Ammon's horn (tissue), 1 donor: ENCODE data around the gene BCAS1.
A peak's percentile ranks its signal among the peaks of the same experiment; 100 is the strongest.

ENCODE experiments used
- DNase-seq: peaks from one replicate; pipeline ENCODE4 v3.0.0-alpha.2; 2016; ENCODE audit warnings: low spot score

The BCAS1 gene

DNA sequence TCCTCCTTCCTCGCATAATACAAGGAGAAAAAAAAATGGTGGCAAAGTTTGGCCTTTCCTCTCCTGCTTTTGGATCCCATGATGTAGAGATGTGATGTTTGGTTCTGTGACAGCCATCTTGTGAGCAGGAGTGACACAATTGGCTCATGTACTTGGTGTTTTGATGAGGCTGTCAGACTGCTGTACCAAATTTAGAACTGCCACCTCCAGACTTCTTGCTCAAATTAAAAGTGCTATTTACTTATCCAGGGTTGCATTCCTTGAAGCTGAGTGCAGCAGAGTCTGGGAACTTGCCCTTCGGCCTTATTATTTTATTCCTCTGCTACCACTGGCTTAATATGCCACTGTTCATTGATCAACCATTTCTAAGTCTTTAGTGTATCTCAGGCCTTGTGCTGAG lies 21.9 kb downstream of the BCAS1 start:
- DNase-seq: no peak

DNA sequence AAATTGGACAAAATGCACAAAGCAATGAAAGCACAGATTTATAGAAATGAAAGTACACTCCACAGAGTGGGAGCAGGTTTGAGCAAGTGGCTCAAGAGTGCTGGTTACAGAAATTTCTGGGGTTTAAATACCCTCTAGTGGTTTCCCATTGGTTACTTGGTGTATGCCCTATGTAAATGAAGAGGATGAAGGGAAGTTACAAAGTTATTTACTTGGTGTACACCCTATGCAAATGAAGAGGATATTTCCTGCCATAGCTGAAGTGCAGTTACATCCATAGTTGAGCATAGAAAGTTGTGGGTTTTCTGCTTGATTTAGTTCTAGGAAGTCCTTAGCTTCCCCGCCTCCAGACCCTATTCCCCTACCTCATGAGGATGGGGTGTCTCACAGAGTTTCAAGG lies 22.7 kb downstream of the BCAS1 start:
- DNase-seq: no peak

DNA sequence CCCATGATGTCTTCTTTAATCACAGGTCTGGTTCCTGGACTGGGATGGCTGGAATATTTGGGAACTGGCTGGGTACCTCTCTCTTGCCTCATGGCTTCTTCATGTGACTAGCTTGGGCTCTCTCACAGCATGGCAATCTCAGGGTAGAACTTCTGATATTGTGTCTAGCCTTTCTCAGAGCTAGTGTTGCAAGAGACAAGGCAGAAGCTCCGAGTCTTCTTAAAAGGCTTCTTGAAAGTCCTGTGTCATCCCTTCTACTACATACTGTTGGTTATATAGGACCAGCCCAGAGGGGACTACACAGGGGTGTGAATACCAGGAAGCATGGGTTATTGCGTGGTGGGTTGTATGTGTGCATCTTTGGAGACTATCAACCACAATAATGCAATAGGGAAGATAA lies 23.3 kb downstream of the BCAS1 start:
- no peak for DNase-seq

DNA sequence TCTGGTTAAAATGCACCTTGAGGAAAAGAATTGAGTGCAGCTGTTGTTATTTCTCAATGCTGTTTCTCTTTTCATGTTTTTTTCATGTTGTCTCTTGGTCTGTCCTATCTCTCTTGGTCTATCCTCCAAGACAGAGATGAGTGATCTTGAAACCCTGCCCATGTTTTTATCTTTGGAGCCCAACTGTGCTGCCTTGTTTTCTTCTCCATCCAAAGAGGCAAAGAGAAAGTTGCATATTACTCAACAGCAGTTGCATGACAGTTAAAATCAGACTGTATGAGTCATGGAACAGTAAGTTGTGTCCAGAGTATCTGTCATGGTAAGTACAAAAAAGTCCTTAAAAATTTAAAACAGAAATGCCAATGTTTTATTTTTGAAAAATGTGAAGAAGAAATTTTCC lies 26.2 kb downstream of the BCAS1 start:
- DNase-seq: no peak

DNA sequence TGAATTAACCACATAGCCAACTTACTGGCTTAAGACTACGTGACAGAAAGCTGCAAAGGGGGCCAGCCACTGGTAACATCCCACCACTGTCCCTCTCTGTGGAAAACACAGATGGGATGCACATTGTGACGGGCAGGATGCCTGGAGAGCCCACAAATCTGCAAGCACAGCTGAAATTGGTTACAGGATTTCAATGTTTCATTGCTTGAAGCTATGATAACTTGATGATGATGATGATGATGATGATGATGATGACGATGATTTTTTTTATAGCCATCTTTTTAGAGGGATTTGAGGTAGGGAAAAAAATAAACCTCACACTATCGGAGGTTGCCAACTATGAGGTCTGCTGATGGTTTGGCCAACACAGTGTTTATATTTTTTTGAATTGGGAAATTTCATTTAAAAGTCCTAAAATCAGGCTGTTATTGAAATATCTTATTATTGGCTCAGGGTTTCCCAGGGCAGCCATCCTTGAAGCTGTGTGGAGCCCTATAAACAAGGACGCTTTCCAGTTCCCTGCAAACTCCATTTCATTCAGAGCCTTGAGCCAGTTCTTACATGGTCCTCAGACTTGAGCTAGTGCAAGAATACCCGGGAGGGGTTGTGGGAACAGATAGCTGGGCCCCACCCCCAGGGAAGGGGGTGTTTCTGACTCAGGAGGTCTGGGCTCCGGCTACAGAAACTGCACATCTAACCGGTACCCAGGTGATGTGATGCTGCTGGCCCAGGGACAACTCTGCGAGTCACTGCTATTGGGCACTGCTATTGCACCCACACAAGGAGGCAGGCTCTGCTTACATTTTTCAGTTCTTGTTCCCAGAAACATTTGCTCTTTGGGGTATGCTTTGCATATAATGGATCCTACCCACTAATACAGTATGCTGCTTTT lies 27.1 kb downstream of the BCAS1 start:
- DNase-seq: no peak

DNA sequence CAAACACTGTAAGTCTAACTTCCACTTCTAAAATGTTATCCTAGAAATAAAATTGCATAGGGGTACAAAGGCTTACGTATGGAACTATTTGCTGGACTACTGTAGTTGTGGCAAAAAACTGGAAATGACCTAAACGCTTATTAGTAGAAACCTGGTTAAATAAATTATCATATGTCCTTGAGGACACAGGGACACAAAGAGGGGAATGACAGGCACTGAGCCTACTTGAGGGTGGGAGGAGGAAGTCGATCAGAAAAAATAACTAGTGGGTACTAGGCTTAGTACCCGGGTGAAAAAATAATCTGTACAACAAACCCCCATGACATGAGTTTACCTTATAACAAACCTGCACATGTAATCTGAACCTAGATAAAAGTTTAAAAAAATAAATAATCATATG lies 28.4 kb downstream of the BCAS1 start:
- DNase-seq: no peak

DNA sequence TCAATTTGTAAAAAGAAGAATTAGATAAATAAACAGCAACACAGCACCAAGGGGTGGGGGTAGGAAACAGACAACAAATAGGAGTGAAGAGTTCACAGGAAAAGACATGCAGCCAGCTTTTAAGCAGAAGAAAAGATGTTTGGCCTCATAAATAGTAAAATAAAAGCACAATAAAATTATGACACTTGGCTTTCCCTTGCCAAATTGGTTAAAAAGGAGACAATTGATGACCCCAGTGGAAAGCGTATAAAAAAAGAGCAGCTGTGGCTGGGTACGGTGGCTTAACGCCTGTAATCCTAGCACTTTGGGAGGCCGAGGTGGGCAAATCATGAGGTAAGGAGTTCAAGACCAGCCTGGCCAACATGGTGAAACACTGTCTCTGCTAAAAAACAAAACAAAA lies 29.1 kb downstream of the BCAS1 start:
- DNase-seq: no peak

DNA sequence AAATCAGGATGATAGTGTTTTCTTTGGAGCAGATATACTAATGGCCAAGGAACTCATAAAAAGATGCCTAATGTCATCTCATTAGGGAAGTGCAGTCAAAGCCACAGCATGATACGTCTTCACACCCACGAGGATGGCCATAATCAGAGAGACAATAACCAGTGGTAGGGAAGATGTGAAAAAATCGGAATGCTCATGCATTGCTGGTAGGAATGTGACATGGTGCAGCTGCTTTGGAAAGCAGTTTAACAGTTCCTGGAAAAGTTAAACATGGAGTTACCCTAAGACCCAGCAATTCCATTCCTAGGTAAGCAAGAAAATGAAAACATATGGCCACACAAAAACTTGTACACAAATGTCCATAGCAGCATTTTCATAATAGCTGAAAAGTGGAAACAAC lies 29.9 kb downstream of the BCAS1 start:
- DNase-seq: no peak

DNA sequence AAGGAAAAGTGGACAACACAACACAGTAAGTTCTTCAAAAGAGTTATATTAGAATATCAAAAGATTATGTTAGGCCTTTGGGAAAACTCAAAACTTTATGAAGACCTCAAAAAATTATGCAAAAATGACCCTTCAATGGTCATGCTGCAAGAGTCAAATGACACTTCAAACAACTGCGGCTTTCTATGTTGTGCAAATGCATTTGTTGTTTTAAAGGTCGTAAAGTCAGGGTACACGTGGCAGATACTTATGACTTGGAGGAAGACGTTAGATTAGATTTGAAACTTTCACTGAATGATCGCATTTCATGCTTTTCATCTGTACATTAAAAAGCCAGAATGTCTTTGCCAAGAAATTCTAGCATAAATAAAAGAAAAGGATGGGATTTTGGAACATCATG lies 31.4 kb downstream of the BCAS1 start:
- no peak for DNase-seq

DNA sequence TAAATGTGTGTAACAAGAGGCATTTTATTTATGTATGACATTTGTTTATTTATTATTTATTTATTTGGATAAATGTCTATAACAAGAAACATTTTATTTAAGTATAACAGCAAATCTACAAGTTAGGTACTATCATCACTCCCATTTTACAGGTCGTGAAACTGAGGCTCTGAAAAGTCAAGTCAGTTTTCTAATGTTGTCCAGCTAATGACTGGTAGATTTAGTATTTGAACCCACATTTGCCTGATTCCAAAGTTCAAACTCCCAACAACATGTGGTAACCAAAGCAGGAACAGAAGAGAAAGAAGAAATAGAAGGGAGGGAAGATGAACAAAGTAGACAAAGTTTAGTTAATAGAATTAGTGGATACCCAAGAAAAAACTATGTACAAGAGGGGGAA lies 32.9 kb downstream of the BCAS1 start:
- no peak for DNase-seq

DNA sequence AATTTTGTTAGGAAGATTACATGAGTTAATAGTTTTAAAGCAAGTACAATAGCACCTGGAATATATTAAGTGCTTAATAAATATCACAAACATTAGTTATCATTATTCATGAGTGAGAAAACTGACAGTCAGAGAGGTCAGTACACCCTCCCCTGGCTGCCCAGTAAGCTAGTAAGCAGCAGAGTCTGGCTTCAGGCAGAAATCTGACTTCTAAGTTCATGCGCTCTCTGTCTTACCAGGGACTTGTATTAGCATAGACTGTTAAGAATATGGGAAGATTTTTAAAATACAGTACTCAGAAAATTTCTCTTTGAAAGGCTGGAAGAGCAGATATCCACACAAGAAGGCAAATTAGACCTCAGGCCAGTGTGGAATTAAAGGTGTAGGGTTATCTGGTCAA lies 40.8 kb downstream of the BCAS1 start:
- no peak for DNase-seq

DNA sequence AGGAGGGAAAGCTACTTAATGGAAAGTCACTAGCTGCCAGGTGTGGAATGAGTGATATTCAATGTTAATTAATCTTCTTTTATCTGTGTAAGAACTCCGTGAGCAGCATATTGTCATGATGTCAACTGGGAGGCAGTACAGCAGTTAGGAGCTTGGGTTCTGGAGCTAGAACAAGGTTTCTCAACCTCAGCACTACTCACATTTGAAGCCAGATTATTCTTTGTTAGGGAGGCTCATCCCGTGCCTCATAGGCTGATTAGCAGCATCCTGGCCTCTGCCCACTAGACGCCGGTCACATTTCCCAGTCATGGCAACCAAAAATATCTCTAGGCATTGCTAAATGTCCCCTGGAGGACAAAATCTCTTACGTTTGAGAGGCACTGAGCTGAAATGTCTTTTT lies 41.2 kb downstream of the BCAS1 start:
- no peak for DNase-seq

DNA sequence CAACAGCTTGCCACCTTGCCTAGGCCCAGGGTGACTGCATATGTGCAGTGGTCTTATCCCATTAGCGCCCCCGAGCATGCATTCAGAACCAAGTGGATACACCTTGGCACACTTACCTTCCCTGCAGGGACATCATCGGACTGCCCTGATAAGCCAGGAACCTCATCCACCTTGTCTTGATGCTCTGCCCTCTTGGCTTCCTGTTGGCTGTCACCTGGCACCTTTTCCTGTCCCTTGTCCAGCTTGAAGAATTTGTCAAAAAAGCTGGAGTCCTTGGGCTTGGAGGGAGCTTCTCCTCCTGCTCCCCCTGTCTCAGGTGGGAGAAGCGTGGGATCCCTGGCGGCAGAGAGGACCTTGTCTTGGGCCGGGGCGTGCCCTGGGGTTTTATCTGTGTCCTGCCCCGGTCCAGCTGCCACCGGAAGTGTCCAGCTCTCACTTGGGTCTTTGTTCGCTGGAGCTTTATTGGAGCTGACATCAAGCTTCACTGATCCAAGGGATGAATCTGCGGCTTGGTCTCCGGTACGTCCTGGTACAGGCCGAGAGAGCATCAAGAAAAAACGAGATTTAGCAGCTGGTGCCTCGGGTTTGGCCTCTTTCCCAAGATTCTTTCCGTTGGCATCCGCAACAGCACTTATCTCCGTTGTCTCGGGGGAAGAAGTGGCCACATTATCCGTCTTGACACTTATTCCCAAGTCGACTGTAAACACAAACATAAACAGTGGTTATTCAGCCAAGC lies 42.0 kb downstream of the BCAS1 start:
- DNase-seq: peak; percentile 89

DNA sequence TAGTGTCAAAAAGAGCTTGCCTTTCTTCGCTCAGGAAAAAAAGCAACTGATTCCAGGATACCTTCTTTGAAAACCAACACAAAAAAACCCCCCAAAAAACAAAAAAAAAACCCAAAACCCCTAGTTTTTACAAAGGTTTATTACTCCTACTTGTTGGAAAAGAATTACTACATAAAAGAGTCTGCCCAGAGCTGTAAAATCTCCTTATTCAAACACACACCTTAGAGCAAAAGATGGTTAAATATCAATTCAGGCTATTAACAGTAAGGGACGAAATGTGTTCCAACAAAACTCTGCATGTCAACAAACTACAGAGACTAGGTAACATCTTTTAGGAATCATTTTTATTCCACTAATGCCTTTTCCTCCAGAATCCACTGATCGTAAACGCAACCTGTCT lies 42.7 kb downstream of the BCAS1 start:
- no peak for DNase-seq

DNA sequence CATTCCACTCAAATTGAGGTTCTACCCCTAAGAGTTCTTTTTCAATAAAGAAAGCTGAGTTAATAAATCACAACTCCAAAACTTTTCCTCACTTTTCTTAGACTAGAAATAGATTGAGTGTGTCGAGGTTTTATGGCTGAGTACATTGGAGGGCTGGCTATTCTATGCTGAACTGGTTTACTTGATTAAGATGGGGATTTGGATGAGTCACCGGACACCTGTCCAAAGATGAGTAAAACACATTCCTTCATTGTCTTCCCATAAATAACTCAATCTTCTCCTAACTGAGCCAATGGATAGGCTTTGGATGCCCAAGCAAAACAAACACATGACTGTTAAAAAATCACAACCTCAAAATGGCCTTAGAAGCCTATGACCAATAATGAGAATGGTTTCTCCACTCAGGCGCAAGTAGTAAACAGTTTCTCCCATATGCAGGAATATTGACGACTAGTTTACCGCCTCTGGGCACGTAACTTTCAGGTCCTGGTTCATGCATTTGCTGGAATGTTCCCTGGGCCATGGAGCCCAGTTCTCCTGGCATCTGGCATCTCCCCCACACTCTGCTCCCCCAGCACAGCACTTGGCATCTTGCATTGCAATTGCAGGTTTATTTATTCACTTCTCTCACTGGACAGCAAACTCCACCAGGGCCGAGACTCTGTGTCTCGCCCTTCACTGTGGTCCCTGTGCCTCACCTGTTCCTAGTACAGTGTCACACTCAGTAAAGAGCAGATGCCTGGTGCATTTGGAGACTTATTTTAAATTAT lies 43.9 kb downstream of the BCAS1 start:
- no peak for DNase-seq

DNA sequence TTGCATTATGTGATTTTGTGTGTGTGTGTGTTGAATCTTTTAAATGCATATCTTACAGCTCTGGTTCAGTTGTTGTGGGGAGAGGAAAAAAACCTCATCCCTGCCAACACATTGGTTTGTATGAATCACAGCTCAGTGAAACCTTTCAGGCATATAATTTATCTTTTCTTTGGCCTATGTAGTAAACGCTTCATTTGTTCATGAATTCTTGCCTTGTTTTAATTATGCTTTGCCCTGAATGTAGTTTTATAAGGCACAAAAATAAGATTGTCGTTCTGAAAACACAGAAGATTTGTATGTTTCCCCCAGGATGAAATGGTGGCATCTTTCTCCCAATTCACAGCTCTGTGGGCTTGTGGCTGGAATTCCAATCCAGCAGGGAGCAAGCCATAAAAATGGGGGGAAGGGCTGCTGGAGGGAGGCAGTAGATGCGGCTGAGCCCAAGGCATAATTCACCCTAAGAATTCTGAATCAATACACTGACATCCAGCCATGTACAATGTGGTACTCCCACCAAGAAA lies 45.1 kb downstream of the BCAS1 start:
- DNase-seq: peak; percentile 48

DNA sequence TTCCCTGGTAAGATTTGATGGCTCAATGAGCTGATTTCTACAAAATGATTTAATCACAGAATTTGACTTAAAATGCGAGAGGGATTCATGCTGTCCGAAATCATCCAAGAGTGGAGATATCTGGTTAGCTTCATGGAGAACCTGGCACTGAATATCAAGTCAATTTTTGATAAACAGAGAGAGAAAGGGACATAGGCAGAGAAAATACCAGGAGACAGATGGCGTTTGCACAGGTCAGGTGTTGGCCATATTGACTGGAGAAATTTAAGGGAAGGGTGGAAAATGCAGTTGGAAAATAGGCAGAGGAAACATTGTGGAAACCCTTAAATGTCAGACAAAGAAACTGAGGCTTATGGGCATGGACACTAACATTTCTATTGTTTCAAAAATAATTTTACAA lies 47.0 kb downstream of the BCAS1 start:
- no peak for DNase-seq

DNA sequence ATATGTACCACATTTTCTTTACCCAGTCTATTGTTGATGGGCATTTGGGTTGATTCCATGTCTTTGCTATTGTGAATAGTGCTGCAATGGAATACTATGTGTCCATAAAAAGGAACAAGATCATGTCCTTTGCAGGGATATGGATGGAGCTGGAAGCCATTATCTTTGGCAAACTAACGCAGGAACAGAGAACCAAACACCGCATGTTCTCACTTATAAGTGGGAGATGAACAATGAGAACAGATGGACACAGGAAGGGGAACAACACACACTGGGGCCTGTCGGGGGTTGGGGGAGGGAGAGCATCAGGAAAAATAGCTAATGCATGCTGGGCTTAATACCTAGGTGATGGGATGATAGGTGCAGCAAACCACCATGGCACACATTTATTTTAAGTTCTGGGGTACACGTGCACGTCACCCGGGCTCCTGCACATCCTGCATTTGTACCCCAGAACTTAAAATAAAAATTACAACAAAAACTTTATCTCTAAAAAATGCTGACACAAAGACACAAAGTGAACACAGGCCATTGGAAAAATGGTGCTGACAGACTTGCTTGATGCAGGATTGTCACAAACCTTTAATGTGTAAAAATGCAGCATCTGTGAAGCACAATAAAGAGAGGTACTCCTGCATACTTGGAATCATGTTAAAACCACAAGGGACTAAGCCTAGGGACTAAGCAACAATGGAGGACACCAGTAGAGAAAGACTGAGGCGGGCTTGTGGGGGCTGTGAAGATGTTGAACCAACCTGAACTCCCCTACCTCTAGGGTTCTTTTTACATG lies 48.8 kb downstream of the BCAS1 start:
- no peak for DNase-seq

DNA sequence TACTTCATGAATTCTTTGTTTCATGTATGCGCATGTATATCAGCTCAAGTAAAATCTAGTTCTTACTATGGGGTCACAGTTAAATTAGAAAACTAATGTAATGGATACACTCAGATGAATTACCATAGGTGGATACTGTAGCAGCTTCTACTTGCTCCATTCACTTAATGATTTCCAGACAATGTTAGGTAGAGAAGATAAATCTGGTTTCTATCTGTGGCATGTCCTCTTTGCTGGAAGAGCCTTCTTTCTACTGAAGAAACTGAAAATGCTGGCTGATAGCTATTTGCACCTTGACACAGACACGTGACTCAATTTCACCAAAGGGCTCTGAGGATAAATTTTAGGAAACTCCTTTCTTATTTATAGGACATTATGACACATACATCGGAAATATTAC lies 49.5 kb downstream of the BCAS1 start:
- no peak for DNase-seq

DNA sequence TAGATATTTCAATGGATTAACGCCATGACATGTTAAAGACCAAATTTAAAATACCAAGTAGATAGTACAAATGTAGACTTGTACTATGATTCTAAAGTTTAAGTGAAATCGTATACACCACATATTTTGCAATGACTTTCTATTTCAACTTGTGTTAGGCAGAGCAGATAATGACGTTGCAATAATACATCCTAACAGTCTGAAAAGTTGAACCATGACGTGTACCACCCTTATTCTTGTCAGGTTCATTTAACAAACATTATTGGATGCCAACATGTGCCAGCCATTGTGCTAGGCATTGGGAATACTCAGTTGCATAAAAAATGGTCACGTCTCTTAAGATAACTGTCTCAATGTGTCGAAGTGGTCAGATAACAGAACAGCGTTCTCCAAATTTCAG lies 50.0 kb downstream of the BCAS1 start:
- DNase-seq: no peak

DNA sequence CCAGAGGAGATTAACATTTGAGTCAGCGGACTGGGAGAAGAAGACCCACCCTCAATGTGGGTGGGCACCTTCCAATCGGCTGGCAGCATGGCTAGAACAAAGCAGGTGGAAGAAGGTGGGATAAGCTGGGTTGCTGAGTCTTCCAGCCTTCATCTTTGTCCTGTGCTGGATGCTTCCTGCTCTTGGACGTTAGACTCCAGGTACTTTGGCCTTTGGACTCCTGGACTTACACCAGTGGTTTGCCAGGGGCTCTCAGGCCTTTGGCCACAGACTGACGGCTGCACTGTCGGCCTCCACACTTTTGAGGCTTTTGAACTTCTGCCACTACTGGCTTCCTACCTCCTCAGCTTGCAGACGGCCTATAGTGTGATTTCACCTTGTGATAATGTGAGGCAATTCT lies 50.8 kb downstream of the BCAS1 start:
- DNase-seq: no peak

DNA sequence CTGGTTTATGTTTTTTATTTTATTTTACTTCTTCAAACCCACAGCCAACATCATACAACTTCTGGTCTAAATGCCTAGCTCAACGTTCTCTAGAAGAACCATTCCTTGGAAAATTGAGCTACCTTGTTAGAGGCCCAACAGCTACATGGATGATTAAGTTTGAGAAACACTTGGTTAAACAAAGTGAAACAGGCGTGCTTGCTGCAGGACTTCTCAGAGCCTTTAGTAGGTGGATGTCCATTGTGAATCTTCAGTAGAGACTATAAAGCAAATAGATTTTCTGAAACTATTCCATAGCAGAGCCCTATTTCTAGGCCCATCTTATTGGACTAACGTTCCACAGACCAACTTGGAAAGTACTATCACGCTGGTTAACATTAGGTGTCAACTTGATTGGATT lies 51.3 kb downstream of the BCAS1 start:
- no peak for DNase-seq
